ENCODE measurements around the gene PRKN. TPM values are rescaled to one million over a fixed set of nuclear protein-coding genes. Genes with fewer than 3 reads are reported as not detected.

PRKN gene
- total RNA-seq, 4 donors from 2014 or later, result 8.4 to 44.8 (median 12.6) TPM

GRCh38 chr6:162181111-162181510 lies 546.5 kb downstream of the PRKN start:
- no peak for TF ChIP-seq CTCF (IDR thresholded peaks at IDR 0.05)
- DNase-seq (ENCODE audit: low spot score) (no peak), ATAC-seq (ENCODE audit: low FRiP score) (no peak)

- no peak for TF ChIP-seq CTCF (IDR thresholded peaks at IDR 0.05)
- no peak for ATAC-seq (ENCODE audit: low FRiP score)
- no peak for DNase-seq (ENCODE audit: low spot score)
Measured at GRCh38 chr6:162179196-162179951, 548.2 kb downstream of the PRKN start.

- ATAC-seq (ENCODE audit: low FRiP score), result no peak
- DNase-seq (ENCODE audit: low spot score), result no peak
- TF ChIP-seq CTCF (IDR thresholded peaks at IDR 0.05), result no peak
Measured at GRCh38 chr6:162178666-162179065, 548.9 kb downstream of the PRKN start.

- no peak for TF ChIP-seq CTCF (IDR thresholded peaks at IDR 0.05)
- DNase-seq (ENCODE audit: low spot score) (no peak), ATAC-seq (ENCODE audit: low FRiP score) (no peak)
Measured at GRCh38 chr6:162178266-162178665, 549.3 kb downstream of the PRKN start.

- DNase-seq (ENCODE audit: low spot score) (no peak), ATAC-seq (ENCODE audit: low FRiP score) (no peak)
- TF ChIP-seq CTCF (IDR thresholded peaks at IDR 0.05), result no peak
Measured at GRCh38 chr6:162177746-162178145, 549.8 kb downstream of the PRKN start.

- no peak for TF ChIP-seq CTCF (IDR thresholded peaks at IDR 0.05)
- no peak for ATAC-seq (ENCODE audit: low FRiP score)
Measured at GRCh38 chr6:162173466-162173865, 554.1 kb downstream of the PRKN start.

GRCh38 chr6:162165479-162165878 lies 562.1 kb downstream of the PRKN start:
- ATAC-seq (ENCODE audit: low FRiP score) (no peak), DNase-seq (ENCODE audit: low spot score) (no peak)
- TF ChIP-seq CTCF (IDR thresholded peaks at IDR 0.05), result no peak

More at GRCh38 chr6:162173466-162173865, 554.1 kb downstream of the PRKN start:
- no peak for DNase-seq (ENCODE audit: low spot score)

All from omental fat pad (tissue), 4 donors.